Adipocyte (in vitro differentiated cells): ENCODE results near the gene ATRN.

ENCODE experiments used
- DNase-seq: peaks from one replicate; pipeline ENCODE4 v3.0.0-alpha.2; 2015; ENCODE audit warnings: low read depth
- H3K27me3 ChIP-seq: replicated peaks from 2 replicates; pipeline ENCODE4 v1.7.0; 2013; ENCODE audit warnings: mild to moderate bottlenecking, low read length, moderate library complexity; ENCODE audit not compliant: control insufficient read depth, insufficient read depth
- H3K36me3 ChIP-seq: 2 replicates; pipeline ENCODE4 v1.7.0; 2013; ENCODE audit warnings: low read length, mild to moderate bottlenecking, moderate library complexity; ENCODE audit not compliant: control insufficient read depth, insufficient read depth, severe bottlenecking
- H3K4me1 ChIP-seq: 2 replicates; pipeline ENCODE4 v1.7.0; 2013; ENCODE audit warnings: mild to moderate bottlenecking, low read length, moderate library complexity; ENCODE audit not compliant: control insufficient read depth, insufficient read depth
- H3K4me3 ChIP-seq: 2 replicates; pipeline ENCODE4 v1.7.0; 2013; ENCODE audit warnings: mild to moderate bottlenecking, low read length, moderate library complexity
- H3K9ac ChIP-seq: 2 replicates; pipeline ENCODE4 v1.7.0; 2013; ENCODE audit warnings: mild to moderate bottlenecking, low read length, moderate library complexity
- H3K9me3 ChIP-seq: 2 replicates; pipeline ENCODE4 v1.7.0; 2013; ENCODE audit warnings: mild to moderate bottlenecking, low read length, moderate library complexity; ENCODE audit not compliant: control insufficient read depth

Gene ATRN

GRCh38 chr20:3673221-3674070, 202.6 kb downstream of the ATRN start:
- Histone ChIP-seq H3K9ac (no peak overlapping the region), H3K9me3 (no peaks in the 10 kb centered on the region), H3K4me3 (no peak overlapping the region), H3K36me3 (peaks cover 16% of the 10 kb centered on the region), H3K4me1 (peaks cover 18% of the 10 kb centered on the region), H3K27me3 (no peaks in the 10 kb centered on the region)
- DNase-seq: no peak

GRCh38 chr20:3674447-3674846, 203.6 kb downstream of the ATRN start:
- no peak overlapping the region for H3K9ac ChIP-seq
- peaks cover 16% of the 10 kb centered on the region for H3K36me3 ChIP-seq
- no peaks in the 10 kb centered on the region for H3K27me3 ChIP-seq
- no peaks in the 10 kb centered on the region for H3K9me3 ChIP-seq
- H3K4me1 ChIP-seq: peaks cover 28% of the 10 kb centered on the region
- no peak for DNase-seq
- H3K4me3 ChIP-seq: no peak overlapping the region

DNA sequence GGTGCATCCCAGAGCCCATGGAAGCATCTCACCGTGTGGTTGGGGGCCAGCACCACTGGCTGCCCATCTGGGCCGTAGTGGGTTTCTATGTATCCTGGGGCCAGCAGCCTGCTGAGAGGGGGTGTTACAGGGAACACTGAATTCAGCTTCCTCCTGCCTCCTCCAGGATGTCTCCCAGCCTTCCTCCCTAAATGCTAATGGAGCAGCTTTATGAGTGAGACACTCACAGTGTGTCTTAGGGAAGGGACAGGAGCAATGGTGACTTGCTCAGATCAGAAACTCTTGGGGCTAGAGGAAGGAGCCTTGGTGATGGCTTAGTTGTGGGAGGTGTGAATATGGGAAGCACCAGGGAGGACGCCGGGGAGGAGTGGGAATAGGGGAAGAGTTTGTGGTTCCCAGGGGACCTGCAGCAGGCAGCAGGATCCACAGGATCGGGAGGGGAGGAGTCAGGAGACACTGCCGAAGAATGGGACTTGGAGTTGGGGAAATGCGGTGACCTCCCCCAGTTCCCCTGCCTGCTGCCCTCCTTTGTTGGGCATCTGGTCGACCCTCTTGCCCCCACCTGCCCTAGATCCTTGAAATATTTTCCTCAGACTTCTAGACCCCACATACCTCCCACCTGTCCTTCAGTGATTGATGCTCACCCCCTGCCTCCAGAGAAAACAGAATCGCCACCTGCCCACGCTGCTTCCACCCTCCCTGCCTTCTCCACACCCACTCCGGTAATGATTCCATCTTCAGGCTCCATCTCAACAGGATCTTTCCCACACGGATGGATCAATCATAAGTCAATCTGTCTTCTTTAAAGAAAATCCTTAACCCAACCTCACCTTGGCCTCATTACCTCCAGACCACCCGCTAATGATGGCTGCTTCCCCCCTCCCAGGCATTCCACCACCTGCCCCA, 204.4 kb downstream of the ATRN start:
- H3K27me3 ChIP-seq: no peaks in the 10 kb centered on the region
- H3K4me1 ChIP-seq: peaks cover 36% of the 10 kb centered on the region
- no peak overlapping the region for H3K9ac ChIP-seq
- no peak overlapping the region for H3K4me3 ChIP-seq
- peaks cover 16% of the 10 kb centered on the region for H3K36me3 ChIP-seq
- DNase-seq: no peak
- H3K9me3 ChIP-seq: no peaks in the 10 kb centered on the region

GRCh38 chr20:3677733-3678132, 206.9 kb downstream of the ATRN start:
- no peak overlapping the region for H3K4me3 ChIP-seq
- H3K9me3 ChIP-seq: no peaks in the 10 kb centered on the region
- peak overlapping the region; percentile 63 for H3K9ac ChIP-seq
- H3K36me3 ChIP-seq: peaks cover 4% of the 10 kb centered on the region
- peaks cover 48% of the 10 kb centered on the region for H3K4me1 ChIP-seq
- peak; percentile 66 for DNase-seq
- H3K27me3 ChIP-seq: no peaks in the 10 kb centered on the region

DNA sequence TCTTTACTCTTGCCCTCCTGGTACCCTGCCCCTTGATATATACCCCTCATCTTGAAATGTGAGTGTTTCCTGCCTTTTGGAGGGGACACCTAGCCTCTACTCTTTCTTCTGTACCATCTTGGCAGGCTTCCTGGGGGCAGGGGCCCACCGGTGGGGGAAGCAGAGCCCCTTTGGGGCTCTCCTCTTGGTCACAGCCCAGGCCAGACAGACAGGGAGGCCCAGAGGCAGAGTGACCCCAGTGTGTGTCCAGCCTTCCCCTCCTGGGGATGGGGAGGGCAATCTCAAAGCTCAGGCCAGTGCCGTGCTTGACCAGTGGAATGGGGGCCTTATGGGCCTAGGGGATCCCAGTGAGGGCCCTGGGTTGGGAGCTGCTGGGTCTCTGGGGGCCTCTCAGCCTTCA, 207.4 kb downstream of the ATRN start:
- H3K27me3 ChIP-seq: no peaks in the 10 kb centered on the region
- peaks cover 4% of the 10 kb centered on the region for H3K36me3 ChIP-seq
- H3K9me3 ChIP-seq: no peaks in the 10 kb centered on the region
- no peak overlapping the region for H3K4me3 ChIP-seq
- peak overlapping the region; percentile 63 for H3K9ac ChIP-seq
- no peak for DNase-seq
- peaks cover 48% of the 10 kb centered on the region for H3K4me1 ChIP-seq

DNA sequence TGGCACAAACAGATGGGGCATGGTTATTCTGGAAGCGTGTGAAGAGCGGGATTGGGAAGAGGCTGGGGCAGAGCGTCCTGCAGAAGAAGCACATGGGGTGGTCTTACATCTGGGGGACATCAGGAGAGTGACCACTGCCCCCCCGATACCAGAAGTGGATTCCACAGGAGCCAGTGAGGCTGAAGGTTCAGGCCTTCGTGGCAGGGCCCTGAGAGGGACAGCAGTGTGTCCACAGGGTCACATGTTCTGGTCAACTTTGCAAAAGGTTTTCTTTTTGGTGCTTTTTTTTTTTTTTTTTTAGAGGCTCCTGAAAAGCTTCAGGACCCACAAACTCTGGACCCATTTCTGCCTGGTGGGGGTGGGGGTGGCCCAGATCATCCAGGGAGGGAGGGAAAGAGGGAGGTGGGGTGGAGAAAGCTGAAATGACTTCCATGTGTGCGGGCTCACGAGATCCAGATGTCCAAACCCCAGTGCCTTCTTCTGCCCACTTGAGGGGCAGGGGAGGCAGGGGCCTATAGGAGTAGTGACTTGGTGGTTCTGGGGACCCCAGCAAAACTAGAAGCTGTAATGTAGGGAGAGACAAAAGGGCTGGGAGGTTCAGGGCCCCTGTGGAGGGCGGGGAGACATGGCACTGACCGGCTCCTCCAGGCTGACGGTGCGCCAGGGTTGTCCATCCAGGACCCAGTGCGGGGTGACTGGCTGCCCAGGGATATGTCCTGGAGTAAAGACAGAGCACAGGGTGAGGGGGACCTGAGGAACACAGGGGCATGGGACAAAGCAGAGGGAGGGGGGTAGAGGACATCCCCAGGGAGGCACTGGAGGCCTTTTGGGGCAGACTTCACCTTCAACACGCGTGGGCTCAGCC, 208.3 kb downstream of the ATRN start:
- Histone ChIP-seq H3K36me3 (peaks cover 3% of the 10 kb centered on the region), H3K27me3 (no peaks in the 10 kb centered on the region), H3K4me1 (peaks cover 48% of the 10 kb centered on the region), H3K9ac (peak overlapping the region; percentile 89), H3K9me3 (no peaks in the 10 kb centered on the region), H3K4me3 (peak overlapping the region; percentile 81)
- DNase-seq: peak; percentile 62

- H3K27me3 ChIP-seq: no peaks in the 10 kb centered on the region
- no peaks in the 10 kb centered on the region for H3K36me3 ChIP-seq
- H3K9me3 ChIP-seq: no peaks in the 10 kb centered on the region
- H3K4me3 ChIP-seq: peak overlapping the region; percentile 81
- DNase-seq: peak; percentile 88
- H3K4me1 ChIP-seq: peaks cover 48% of the 10 kb centered on the region
- H3K9ac ChIP-seq: peak overlapping the region; percentile 89
Observed at GRCh38 chr20:3679749-3680700, 209.2 kb downstream of the ATRN start.

GRCh38 chr20:3680701-3681351, 210.0 kb downstream of the ATRN start:
- peak overlapping the region; percentile 89 for H3K9ac ChIP-seq
- H3K4me1 ChIP-seq: peaks cover 48% of the 10 kb centered on the region
- H3K9me3 ChIP-seq: no peaks in the 10 kb centered on the region
- H3K36me3 ChIP-seq: no peaks in the 10 kb centered on the region
- H3K27me3 ChIP-seq: no peaks in the 10 kb centered on the region
- peak; percentile 33 for DNase-seq
- H3K4me3 ChIP-seq: peak overlapping the region; percentile 81

- Histone ChIP-seq H3K4me3 (peak overlapping the region; percentile 81), H3K9ac (peak overlapping the region; percentile 89), H3K4me1 (peaks cover 50% of the 10 kb centered on the region), H3K27me3 (no peaks in the 10 kb centered on the region), H3K36me3 (no peaks in the 10 kb centered on the region), H3K9me3 (no peaks in the 10 kb centered on the region)
- DNase-seq: no peak
Observed at GRCh38 chr20:3681352-3681930, 210.6 kb downstream of the ATRN start.
